Keratinocyte (primary cell): ENCODE data around the gene DCP2. TPM values are rescaled to one million over a fixed set of nuclear protein-coding genes. Genes with fewer than 3 reads are reported as not detected.

Experiments used
- DNase-seq: peaks from one replicate; pipeline ENCODE4 v3.0.0-alpha.2; 2011; ENCODE audit warnings: low read depth, missing footprints, low spot score
- FAIRE-seq: peaks from 2 replicates; lab custom pipeline; 2011; peaks lifted over from hg19 to GRCh38; lab: Jason Lieb, UNC
- H2AFZ ChIP-seq: 2 replicates; pipeline ENCODE4 v1.6.0; 2012; ENCODE audit warnings: low read length, control low read depth, inconsistent platforms; ENCODE audit not compliant: control insufficient read depth
- H3K27ac ChIP-seq: 2 replicates; pipeline ENCODE4 v1.5.1; 2011; ENCODE audit warnings: low read length; ENCODE audit not compliant: control insufficient read depth, insufficient read depth
- H3K27me3 ChIP-seq: 3 replicates; pipeline ENCODE4 v1.6.0; 2011; ENCODE audit warnings: low read length; ENCODE audit not compliant: control insufficient read depth, insufficient read depth; ENCODE audit errors: extremely low read depth
- H3K36me3 ChIP-seq, 2 experiments: 2 replicates in 1 of 2; 3 replicates in 1 of 2; pipeline ENCODE4 v1.5.1; 2011; ENCODE audit warnings: low read length in 2 of 2, mild to moderate bottlenecking in 1 of 2; ENCODE audit not compliant: control insufficient read depth in 2 of 2, insufficient read depth in 2 of 2; ENCODE audit errors: extremely low read depth in 1 of 2
- H3K4me1 ChIP-seq: 3 replicates; pipeline ENCODE4 v1.5.1; 2011; ENCODE audit warnings: low read length; ENCODE audit not compliant: control insufficient read depth, insufficient read depth; ENCODE audit errors: extremely low read depth
- H3K4me2 ChIP-seq: 3 replicates; pipeline ENCODE4 v1.6.0; 2011; ENCODE audit warnings: low read depth, low read length; ENCODE audit not compliant: control insufficient read depth, insufficient read depth; ENCODE audit errors: extremely low read depth
- H3K4me3 ChIP-seq, 3 experiments: fragments of 200-600 bp in 1 of 3; sonication (generic) in 1 of 3; 2 replicates in 2 of 3; 3 replicates in 1 of 3; pipeline ENCODE4 v1.5.1; 2011 to 2016; ENCODE audit warnings: low read length in 3 of 3, mild to moderate bottlenecking in 3 of 3, control low read depth in 2 of 3, inconsistent platforms in 1 of 3, low read depth in 1 of 3, mixed read lengths in 1 of 3, mixed run types in 1 of 3, moderate library complexity in 1 of 3; ENCODE audit not compliant: control insufficient read depth in 2 of 3, insufficient read depth in 2 of 3; ENCODE audit errors: extremely low read depth in 1 of 3
- H3K79me2 ChIP-seq: 2 replicates; pipeline ENCODE4 v1.6.0; 2012; ENCODE audit warnings: low read length; ENCODE audit not compliant: control insufficient read depth, insufficient read depth
- H3K9ac ChIP-seq: 3 replicates; pipeline ENCODE4 v1.6.0; 2011; ENCODE audit warnings: low read length; ENCODE audit not compliant: control insufficient read depth, insufficient read depth; ENCODE audit errors: extremely low read depth
- H3K9me1 ChIP-seq: 3 replicates; pipeline ENCODE4 v1.6.0; 2011; ENCODE audit warnings: low read length; ENCODE audit not compliant: control insufficient read depth, insufficient read depth; ENCODE audit errors: extremely low read depth
- H3K9me3 ChIP-seq: 2 replicates; pipeline ENCODE4 v1.5.1; 2012; ENCODE audit warnings: low read depth, low read length; ENCODE audit not compliant: control insufficient read depth
- H4K20me1 ChIP-seq: 3 replicates; pipeline ENCODE4 v1.6.0; 2011; ENCODE audit warnings: low read length; ENCODE audit not compliant: control insufficient read depth, insufficient read depth; ENCODE audit errors: extremely low read depth
- CTCF ChIP-seq, 3 experiments: IDR thresholded peaks in 1 of 3; conservative IDR thresholded peaks in 1 of 3; optimal IDR thresholded peaks in 1 of 3; 2 replicates in 2 of 3; 3 replicates in 1 of 3; pipeline versions ENCODE3 to v1.5.1; 2011; ENCODE audit warnings: low read length in 3 of 3, mild to moderate bottlenecking in 3 of 3, moderate library complexity in 2 of 3, control low read depth in 1 of 3, inconsistent platforms in 1 of 3; ENCODE audit not compliant: insufficient read depth in 2 of 3; ENCODE audit errors: extremely low read depth in 1 of 3
- EZH2 ChIP-seq: IDR thresholded peaks from one replicate; pipeline ENCODE4 v1.6.1; 2012; ENCODE audit warnings: inconsistent platforms, mild to moderate bottlenecking, low read length, moderate library complexity
- dilution Hi-C: fragments of 300-500 bp; cut with MboI; formaldehyde crosslinking; loops from one replicate; pipeline ENCODE4 v1.7.0; 2020; ENCODE audit warnings: low sequenced_read_pairs; ENCODE audit not compliant: extremely low pct_ligation_motif_present
- polyA plus RNA-seq, 5 experiments: library from polyadenylated mRNA; depleted of rRNA in 3 of 5; stranded (reverse) in 3 of 5; stranded (forward) in 1 of 5; unstranded in 1 of 5; fragments of >200 nt; gene quantifications; 1 replicate in 1 of 5; 2 replicates in 3 of 5; 3 replicates in 1 of 5; pipeline versions ENCODE4 v1.2.1 to v1.2.3, GENCODE V29; 2011 to 2012; ENCODE audit warnings: missing spikeins in 2 of 5, low read depth in 1 of 5, low replicate concordance in 1 of 5

The DCP2 gene
- polyA plus RNA-seq, 1 donor (not counting 4 experiments of a cell fraction or from before 2014, with no cell fraction given) = 11.8 TPM

GRCh38 chr5:113063927-113064326 lies 87.3 kb downstream of the DCP2 start:
- Histone ChIP-seq H2AFZ (no peak overlapping the region), H3K9ac (no peak overlapping the region), H3K9me3 (no peaks in the 10 kb centered on the region), H3K79me2 (no peaks in the 10 kb centered on the region), H3K4me2 (no peak overlapping the region), H3K4me1 (peaks cover 17% of the 10 kb centered on the region), H3K9me1 (peaks cover 6% of the 10 kb centered on the region), H3K27ac (no peak overlapping the region), H3K4me3 (no peak overlapping the region), H4K20me1 (no peaks in the 10 kb centered on the region), H3K27me3 (no peaks in the 10 kb centered on the region), H3K36me3 (peaks cover 25 to 34% of the 10 kb centered on the region in 2 experiments)
- FAIRE-seq = no peak
- dilution Hi-C loops = no loop called here
- no peak for DNase-seq
- no peak for TF ChIP-seq CTCF (optimal IDR thresholded peaks at IDR 0.05 in 1 of 3, IDR thresholded peaks at IDR 0.05 in 1 of 3, conservative IDR thresholded peaks at IDR 0.05 in 1 of 3; ENCODE audit: extremely low read depth in 1 of 3, insufficient read depth in 2 of 3, low read length in 3 of 3)
- no peak for TF ChIP-seq EZH2

- Histone ChIP-seq H3K9ac (no peak overlapping the region), H3K27ac (no peak overlapping the region), H3K4me1 (peaks cover 17% of the 10 kb centered on the region), H3K4me3 (no peak overlapping the region), H3K4me2 (no peak overlapping the region), H3K9me3 (no peaks in the 10 kb centered on the region), H3K36me3 (peaks cover 18 to 28% of the 10 kb centered on the region in 2 experiments), H3K27me3 (no peaks in the 10 kb centered on the region), H2AFZ (no peak overlapping the region), H3K79me2 (no peaks in the 10 kb centered on the region), H4K20me1 (no peaks in the 10 kb centered on the region), H3K9me1 (peaks cover 6% of the 10 kb centered on the region)
- TF ChIP-seq CTCF (optimal IDR thresholded peaks at IDR 0.05 in 1 of 3, IDR thresholded peaks at IDR 0.05 in 1 of 3, conservative IDR thresholded peaks at IDR 0.05 in 1 of 3; ENCODE audit: extremely low read depth in 1 of 3, insufficient read depth in 2 of 3, low read length in 3 of 3) (no peak), EZH2 (no peak)
- DNase-seq (no peak), FAIRE-seq (no peak)
- dilution Hi-C loops = no loop called here
Observed at GRCh38 chr5:113064806-113065205, 88.2 kb downstream of the DCP2 start.
